22Rv1 (cell line): ENCODE results near the gene FGD6.

Source experiments
- CTCF ChIP-seq: fragments of 450-650 bp; IDR thresholded peaks from 2 replicates; pipeline ENCODE4 v1.5.1; 2017; ENCODE audit warnings: mild to moderate bottlenecking
- ZFX ChIP-seq: fragments of 450-650 bp; IDR thresholded peaks from 2 replicates; pipeline ENCODE4 v1.6.1; 2017; ENCODE audit warnings: antibody characterized with exemption, borderline replicate concordance

DNA sequence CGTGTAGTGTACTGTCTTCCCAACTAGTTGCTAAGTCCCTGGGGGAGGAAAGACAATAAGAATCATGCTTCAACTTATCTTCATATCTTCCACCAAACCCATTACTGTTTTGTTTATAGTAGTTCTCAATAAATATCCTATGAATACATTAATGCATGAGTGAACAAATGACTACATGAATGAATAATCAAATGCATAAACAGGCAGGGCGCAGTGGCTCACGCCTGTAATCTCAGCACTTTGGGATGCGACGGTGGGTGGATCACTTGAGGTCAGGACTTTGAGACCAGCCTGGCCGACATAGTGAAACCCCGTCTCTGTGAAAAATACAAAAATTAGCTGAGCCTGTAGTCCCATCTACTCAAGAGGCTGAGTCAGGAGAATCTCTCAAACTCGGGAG lies 111.7 kb downstream of the FGD6 start:
- no peak for TF ChIP-seq CTCF
- TF ChIP-seq ZFX = no peak
